GM18499 (cell line): ENCODE results near the gene VWA8.
"Not testable (repeated sequence)": the region's sequence is repeated elsewhere in the genome, so short reads cannot be mapped to it uniquely, and the experiment has no call there.

ENCODE experiments used
- ATAC-seq: cut with Tn5 transposase; IDR thresholded peaks from one replicate; pipeline ENCODE4 v1.9.1; 2021; ENCODE audit warnings: moderate number of reproducible peaks; ENCODE audit not compliant: insufficient read depth, unreplicated experiment

The VWA8 gene

GRCh38 chr13:41862659-41863058 is 98.2 kb downstream of the VWA8 start:
- not testable (repeated sequence) for ATAC-seq

DNA sequence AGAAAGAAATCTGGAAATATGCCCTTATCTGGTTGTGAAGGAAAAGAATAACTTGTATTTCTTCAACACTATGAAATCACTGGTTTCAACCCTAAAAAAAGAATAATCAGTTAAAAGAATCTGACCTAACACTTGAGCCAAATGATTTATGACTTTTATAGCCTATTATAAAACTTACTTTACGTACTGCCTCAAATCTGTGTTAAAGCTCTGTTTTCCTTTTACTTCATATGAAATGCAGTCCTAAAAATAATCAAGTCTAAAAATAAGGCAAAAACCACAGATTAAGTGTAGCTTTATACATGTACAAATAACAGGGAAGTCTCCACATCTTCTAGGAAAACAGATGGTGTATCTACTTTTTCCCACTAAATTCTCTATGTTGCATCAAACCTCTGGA is 101.3 kb downstream of the VWA8 start:
- ATAC-seq: no peak

DNA sequence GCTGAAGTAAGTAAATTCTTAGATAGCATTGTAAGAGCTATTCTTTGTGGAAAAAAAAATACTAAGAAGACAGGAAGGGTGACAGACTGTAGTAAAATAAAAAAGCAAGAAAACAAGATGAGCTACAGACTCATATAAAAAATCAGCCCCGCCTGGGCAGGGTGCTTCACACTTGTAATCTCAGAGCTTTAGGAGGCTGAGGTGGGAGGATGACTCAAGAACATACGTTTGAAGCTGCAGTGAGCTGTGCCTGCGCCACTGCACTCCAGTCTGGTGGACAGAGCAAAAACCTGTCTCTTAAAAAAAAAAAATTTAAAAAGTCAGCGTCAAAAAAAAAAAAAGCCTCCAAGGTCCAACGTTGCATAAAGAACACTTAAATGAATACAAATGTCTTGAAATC is 102.1 kb downstream of the VWA8 start:
- ATAC-seq: no peak

- ATAC-seq: no peak
Observed at GRCh38 chr13:41854758-41855157, 106.2 kb downstream of the VWA8 start.

GRCh38 chr13:41851351-41851750 is 109.6 kb downstream of the VWA8 start:
- ATAC-seq: no peak

DNA sequence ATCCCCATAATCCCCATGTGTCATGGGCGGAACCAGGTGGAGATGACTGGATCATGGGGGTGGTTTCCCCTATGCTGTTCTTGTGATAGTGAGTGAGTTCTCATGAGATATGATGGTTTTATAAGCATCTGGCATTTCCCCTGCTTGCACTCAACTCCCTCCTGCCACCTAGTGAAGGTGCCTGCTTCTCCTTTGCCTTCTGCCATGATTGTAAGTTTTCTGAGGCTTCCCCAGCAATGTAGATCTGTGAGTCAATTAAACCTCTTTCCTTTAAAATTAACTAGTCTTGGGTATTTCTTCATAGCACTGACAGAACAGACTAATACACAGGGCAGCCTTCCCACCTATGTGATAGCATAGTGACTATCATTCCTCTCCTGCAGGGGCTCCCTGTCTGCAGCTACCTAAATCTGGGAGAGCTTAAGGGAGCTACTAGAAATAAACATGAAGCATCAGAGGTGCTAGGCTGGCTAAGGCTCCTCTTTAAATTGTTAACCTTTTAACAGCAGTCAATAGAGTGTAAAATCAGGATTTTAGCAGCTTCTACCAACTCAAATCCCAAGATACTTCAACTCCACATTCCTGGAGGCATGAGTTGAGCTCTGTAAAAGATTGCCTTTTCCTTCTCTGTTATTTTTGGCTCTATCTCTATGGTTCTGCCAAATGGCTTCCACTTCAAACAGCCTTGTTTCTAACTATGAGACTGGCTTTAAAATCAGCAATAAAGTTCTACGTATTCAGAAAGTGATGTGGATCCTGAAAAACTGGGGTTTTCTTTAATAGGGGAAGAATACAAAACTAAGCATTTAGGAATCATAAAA is 112.3 kb downstream of the VWA8 start:
- ATAC-seq: no peak

DNA sequence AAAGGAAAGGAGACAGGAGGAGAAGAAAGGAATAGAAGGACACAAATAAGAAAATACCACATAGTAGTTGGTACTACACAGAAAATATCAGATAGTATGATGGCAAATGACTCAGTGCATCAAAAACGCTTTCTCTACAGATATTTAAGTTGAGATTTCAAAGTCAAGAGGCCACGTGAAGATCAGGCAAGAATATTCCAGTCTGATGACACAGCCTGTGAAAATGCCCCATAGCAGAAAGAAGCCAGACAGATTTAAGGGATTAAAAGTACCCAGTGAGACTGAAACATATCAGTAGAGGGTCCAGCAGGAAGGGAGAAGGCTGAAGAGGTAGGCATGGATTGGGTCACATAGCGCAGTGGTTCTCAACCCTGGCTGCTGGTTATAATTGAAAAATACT is 113.7 kb downstream of the VWA8 start:
- ATAC-seq: no peak

- ATAC-seq: no peak
Observed at GRCh38 chr13:41842036-41842620, 118.8 kb downstream of the VWA8 start.

DNA sequence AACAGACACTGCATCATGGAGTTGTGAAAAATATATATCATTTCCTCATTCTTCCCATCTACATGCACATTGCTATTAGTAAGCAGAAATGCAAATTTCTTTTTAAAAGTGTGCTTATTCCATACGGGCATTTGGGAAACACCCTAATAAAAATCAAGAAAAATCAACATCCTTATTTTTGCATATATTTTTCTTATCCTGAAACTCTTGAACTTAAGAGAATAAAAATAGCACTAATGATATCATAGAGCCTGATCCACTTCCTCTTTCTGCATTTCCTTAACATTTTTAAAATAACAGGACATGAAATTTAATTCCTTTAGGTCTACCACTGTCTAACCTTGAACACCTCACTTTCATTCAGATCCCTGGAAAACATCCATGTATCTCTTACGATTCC is 123.3 kb downstream of the VWA8 start:
- ATAC-seq: no peak

DNA sequence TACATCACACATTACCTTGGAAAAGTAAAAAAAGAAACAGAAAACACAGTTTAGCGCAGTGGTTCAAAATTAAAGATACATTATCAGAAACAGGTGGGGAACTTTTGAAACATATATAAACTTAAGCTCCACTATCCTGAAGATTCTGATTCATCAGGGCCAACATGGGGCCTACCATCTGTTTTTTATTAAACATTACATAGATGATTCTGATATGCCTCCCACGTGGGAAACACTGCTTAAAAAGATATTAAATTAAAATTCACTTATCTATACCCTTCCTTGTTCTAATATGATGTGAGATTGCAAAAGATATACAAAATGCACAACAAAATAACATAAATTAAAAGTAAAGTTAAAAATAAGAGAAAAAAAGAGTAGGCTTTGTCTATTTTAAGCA is 125.0 kb downstream of the VWA8 start:
- no peak for ATAC-seq

DNA sequence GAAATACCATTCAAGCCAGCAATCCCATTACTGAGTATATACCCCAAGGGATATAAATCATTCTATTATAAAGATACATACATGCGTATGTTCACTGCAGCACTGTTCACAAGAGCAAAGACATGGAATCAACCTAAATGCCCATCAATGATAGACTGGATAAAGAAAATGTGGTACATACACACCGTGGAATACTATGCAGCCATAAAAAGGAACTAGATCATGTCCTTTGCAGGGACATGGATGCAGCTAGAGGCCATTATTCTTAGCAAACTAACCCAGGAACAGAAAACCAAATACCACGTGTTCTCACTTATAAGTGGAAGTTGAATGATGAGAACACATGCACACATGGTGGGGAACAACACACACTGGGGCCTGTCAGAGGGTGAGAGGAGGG is 126.2 kb downstream of the VWA8 start:
- ATAC-seq: not testable (repeated sequence)

- ATAC-seq: no peak
Observed at GRCh38 chr13:41833831-41834230, 127.1 kb downstream of the VWA8 start.

DNA sequence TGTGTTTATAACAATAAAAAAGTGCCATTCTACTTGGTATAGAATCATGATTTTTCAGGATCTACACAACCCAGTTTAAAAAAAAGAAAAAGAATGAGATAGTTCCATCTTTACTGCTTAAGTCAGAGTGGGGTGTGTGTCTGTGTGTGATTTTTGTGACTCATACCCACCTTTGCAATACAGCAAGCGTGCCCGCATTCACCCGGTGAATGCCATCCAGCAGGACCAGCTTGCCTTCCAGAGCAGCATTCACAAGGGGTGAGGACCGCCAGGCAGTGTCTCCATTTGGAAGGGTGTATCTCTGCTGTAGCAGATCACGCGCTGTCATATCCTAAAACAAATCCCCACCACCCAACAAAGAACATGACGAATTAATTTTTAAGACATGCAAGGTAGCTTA is 127.7 kb downstream of the VWA8 start:
- no peak for ATAC-seq

DNA sequence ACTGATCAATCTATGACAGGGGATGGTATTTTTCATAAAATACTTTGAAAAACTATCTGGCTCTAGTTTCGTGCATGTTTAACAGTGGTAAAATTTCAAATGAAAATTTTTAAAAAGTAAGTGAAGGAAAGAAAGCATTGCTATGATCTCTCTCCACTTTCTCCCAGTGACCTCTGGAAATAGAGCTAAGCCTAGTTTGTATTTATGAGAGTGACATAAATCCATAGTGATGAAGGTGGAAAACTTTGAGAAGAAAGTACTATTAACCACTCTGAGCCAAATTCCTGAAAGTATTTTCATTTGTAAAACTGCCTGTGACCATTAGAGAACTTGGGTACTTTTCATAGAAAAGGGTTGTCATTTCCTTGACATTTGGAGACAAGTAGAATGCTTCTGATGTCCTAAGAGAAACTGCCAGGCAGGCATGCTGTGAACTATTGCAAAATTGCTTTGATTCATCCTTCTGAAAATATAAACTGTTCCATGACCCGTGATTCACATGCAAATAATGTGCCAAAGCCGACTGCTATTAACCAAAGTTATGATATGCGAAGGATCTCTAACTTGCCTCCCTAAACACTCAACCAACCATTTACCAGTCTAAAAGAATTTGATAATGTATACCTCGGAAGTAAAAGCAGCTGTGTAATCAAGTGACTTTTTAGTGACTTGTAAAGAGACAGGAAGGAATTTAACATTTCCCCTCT is 133.2 kb downstream of the VWA8 start:
- no peak for ATAC-seq

DNA sequence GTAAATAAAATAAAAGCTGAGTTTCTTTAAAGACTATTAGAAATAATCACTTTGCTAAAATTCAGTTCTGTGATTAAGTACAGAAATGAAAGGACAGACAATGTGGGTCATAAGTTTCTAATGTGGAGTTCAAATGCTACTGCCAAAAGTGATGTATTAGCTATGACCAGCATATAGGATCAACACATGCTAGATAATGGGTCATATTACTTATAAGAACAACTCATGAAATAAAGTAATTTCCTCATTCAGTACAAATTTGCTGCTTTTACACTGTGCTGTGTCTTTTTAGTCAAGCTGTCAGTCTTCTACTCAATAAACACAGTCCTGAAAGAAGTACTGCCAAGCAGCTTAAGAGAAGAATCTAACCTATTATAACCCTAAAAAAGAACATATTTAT is 135.2 kb downstream of the VWA8 start:
- ATAC-seq: no peak

GRCh38 chr13:41823476-41823875 is 137.4 kb downstream of the VWA8 start:
- ATAC-seq: no peak

- no peak for ATAC-seq
Observed at GRCh38 chr13:41822560-41822959, 138.3 kb downstream of the VWA8 start.

DNA sequence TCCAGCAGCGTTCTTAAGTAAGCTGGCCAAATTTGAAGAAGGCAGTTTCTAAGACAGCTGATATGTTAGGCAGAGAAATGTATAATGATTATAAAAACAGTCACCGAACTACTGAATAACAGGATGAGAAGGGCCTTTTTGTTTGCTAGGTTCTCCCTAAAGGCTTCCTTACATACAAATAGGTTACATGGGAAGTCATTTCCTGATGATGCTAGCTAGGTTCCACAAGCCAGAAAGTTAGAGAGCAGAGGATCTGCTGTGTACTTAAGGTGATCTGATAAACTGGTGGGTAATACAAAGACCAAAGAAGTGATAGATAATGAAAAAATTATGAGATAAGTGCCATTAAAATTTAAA is 139.7 kb downstream of the VWA8 start:
- ATAC-seq: no peak

DNA sequence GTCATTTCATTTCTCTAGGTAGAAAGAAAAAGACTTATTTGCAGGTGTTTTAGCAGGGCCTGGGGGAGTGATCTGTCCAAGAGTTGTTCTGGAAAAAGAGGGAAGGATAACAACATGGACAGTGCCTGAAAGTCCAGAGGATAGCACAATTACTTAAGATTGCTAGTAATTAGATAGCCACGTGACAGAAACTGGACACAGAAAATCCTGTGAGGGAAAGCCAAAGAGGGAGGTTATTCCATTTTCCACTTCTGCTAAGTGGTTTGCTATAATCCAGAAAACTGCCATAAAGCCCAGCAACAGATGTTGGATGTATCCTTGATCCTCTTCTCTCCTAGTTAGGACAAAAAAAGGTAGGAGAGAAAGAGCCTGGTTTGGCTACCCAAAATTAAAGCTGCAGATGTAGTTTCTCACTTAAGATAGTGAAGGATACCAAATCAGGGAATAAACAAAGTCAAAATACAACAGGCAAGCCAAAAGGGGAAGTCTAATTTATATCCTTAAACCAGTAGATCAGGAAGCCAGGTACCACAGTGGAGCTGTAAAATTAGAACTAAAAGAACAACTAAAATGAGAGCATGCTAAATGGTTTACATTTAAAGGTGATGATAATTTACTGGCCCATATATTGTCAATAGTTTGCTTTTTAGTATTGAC is 140.2 kb downstream of the VWA8 start:
- no peak for ATAC-seq

DNA sequence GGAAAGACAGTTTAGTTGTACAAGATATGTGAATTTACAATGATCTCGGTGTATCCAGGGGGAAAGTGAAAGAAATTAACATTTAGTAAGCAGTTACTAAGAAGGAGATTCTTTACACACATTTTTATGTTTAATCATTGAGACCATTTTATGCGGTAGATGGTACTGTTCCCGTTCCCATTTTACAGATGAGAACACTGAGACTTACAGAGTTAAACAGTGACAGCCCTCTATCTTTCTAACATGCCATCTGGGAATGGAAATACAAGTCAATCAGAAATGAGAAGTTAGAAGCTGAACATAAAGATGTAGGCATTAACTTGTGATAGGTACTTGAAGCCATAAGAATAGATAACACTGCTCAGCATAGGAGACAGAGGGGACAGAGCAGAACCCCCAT is 144.9 kb downstream of the VWA8 start:
- ATAC-seq: no peak

DNA sequence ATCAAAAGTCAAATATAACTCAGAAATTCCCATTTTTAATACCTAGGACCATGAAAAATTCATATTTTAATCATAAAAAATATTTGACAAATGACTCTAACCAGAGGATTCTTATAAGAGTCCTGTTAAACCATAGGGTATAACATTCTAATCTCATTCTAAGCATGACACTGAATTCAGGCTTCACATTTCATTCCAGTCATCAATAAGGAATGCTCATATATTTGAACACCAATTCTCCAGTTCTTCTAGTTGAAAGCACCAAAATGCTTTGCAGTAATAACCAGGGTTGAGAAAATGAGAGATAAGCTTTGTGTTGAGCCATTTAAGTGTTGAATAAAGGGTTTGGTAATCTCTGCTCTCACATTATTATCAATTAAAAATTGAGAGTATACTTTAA is 147.5 kb downstream of the VWA8 start:
- no peak for ATAC-seq
